IMR-90 (cell line): ENCODE data around the gene OTUD4. TPM values are rescaled to one million over a fixed set of nuclear protein-coding genes. Genes with fewer than 3 reads are reported as not detected.

Source experiments
- ATAC-seq: fragments of 200-7000 bp; cut with Tn5 transposase; 2 replicates; pipeline ENCODE4 v1.9.1; 2020; ENCODE audit warnings: low read depth, mild to moderate bottlenecking, moderate library complexity
- BruUV-seq: library from RNA; stranded (reverse); fragments of 400-500 nt; replicated peaks from 2 replicates; lab custom pipeline; 2021; lab: Mats Ljungman, UMichigan
- CTCF ChIA-PET: fragments of 300-600 bp; formaldehyde crosslinking; extraction: SDS; loops from one replicate; lab custom pipeline; 2021; ENCODE audit warnings: antibody characterized with exemption; lab: Yijun Ruan, JAX
- POLR2A ChIA-PET: fragments of 300-600 bp; sonication (Branson Sonifier 250); formaldehyde crosslinking; loops from one replicate; lab custom pipeline; 2022; ENCODE audit warnings: antibody characterized with exemption; ENCODE audit not compliant: unreplicated experiment; lab: Charles Lee
- DNase-seq: peaks from one replicate; pipeline ENCODE4 v3.0.0; 2013
- H2AFZ ChIP-seq: replicated peaks from 2 replicates; pipeline ENCODE3; 2013; ENCODE audit warnings: low read length, mild to moderate bottlenecking; ENCODE audit not compliant: poor library complexity
- H2AK5ac ChIP-seq: 2 replicates; pipeline ENCODE4 v1.6.1; 2013; ENCODE audit warnings: low read depth, low read length, inconsistent platforms
- H2AK9ac ChIP-seq: replicated peaks from 2 replicates; pipeline ENCODE3; 2013; ENCODE audit warnings: mild to moderate bottlenecking, low read depth, low read length, moderate library complexity; ENCODE audit not compliant: poor library complexity
- H2BK120ac ChIP-seq: 2 replicates; pipeline ENCODE4 v1.6.1; 2013; ENCODE audit warnings: low read depth, low read length, inconsistent platforms
- H2BK15ac ChIP-seq: 3 replicates; pipeline ENCODE4 v1.6.1; 2013; ENCODE audit warnings: low read depth, low read length, inconsistent platforms
- H2BK20ac ChIP-seq: 2 replicates; pipeline ENCODE4 v1.6.1; 2013; ENCODE audit warnings: low read depth, mild to moderate bottlenecking, inconsistent platforms, low read length, moderate library complexity
- H2BK5ac ChIP-seq: 2 replicates; pipeline ENCODE4 v1.6.1; 2013; ENCODE audit warnings: mild to moderate bottlenecking, low read depth, low read length, inconsistent platforms; ENCODE audit not compliant: poor library complexity, severe bottlenecking
- H3K14ac ChIP-seq: replicated peaks from 2 replicates; pipeline ENCODE4 v1.6.1; 2013; ENCODE audit warnings: low read depth, low read length, inconsistent platforms
- H3K18ac ChIP-seq: 2 replicates; pipeline ENCODE4 v1.6.1; 2013; ENCODE audit warnings: low read depth, low read length, control low read depth
- H3K23ac ChIP-seq: 2 replicates; pipeline ENCODE4 v1.6.1; 2013; ENCODE audit warnings: low read depth, low read length, inconsistent platforms
- H3K27ac ChIP-seq: 2 replicates; pipeline ENCODE4 v1.5.1; 2013; ENCODE audit warnings: mild to moderate bottlenecking, control low read depth, low read length; ENCODE audit not compliant: insufficient read depth
- H3K27me3 ChIP-seq: 2 replicates; pipeline ENCODE4 v1.6.1; 2013; ENCODE audit warnings: low read length; ENCODE audit not compliant: control insufficient read depth, insufficient read depth
- H3K36me3 ChIP-seq: 2 replicates; pipeline ENCODE4 v1.6.1; 2013; ENCODE audit warnings: low read length, mixed read lengths; ENCODE audit not compliant: control insufficient read depth, insufficient read depth
- H3K4ac ChIP-seq: 2 replicates; pipeline ENCODE4 v1.6.1; 2013; ENCODE audit warnings: low read depth, low read length, inconsistent platforms
- H3K4me1 ChIP-seq: 2 replicates; pipeline ENCODE4 v1.6.1; 2013; ENCODE audit warnings: low read length, mixed read lengths; ENCODE audit not compliant: control insufficient read depth, insufficient read depth
- H3K4me2 ChIP-seq: 2 replicates; pipeline ENCODE4 v1.6.1; 2013; ENCODE audit warnings: low read depth, mild to moderate bottlenecking, control low read depth, low read length, moderate library complexity
- H3K4me3 ChIP-seq: 2 replicates; pipeline ENCODE4 v1.5.1; 2013; ENCODE audit warnings: low read depth, mild to moderate bottlenecking, control low read depth, low read length, moderate library complexity; ENCODE audit not compliant: insufficient read depth
- H3K56ac ChIP-seq: 2 replicates; pipeline ENCODE4 v1.6.1; 2013; ENCODE audit warnings: low read length, inconsistent platforms; ENCODE audit not compliant: insufficient read depth; ENCODE audit errors: extremely low read depth
- H3K79me1 ChIP-seq, 2 experiments: 2 replicates each; pipeline ENCODE4 v1.6.1; 2013; ENCODE audit warnings: low read length in 2 of 2, inconsistent platforms in 1 of 2, low read depth in 1 of 2
- H3K9ac ChIP-seq: 2 replicates; pipeline ENCODE4 v1.6.1; 2013; ENCODE audit warnings: low read depth, low read length, control low read depth
- H3K9me1 ChIP-seq: 2 replicates; pipeline ENCODE4 v1.6.1; 2013; ENCODE audit warnings: low read length, inconsistent platforms; ENCODE audit not compliant: insufficient read depth
- H3K9me3 ChIP-seq: 2 replicates; pipeline ENCODE4 v1.6.1; 2013; ENCODE audit warnings: low read length; ENCODE audit not compliant: control insufficient read depth, insufficient read depth
- H4K20me1 ChIP-seq: 2 replicates; pipeline ENCODE4 v1.6.1; 2013; ENCODE audit warnings: low read length, inconsistent platforms; ENCODE audit not compliant: insufficient read depth
- H4K5ac ChIP-seq: 2 replicates; pipeline ENCODE4 v1.6.1; 2013; ENCODE audit warnings: mild to moderate bottlenecking, low read depth, low read length, control low read depth
- H4K8ac ChIP-seq, 2 experiments: 2 replicates each; pipeline ENCODE4 v1.6.1; 2013; ENCODE audit warnings: low read depth in 2 of 2, low read length in 2 of 2, control low read depth in 1 of 2, inconsistent platforms in 1 of 2
- H4K91ac ChIP-seq: 2 replicates; pipeline ENCODE4 v1.6.1; 2013; ENCODE audit warnings: low read depth, low read length, inconsistent platforms; ENCODE audit not compliant: insufficient read depth
- FOS ChIP-seq: fragments of 150-350 bp; IDR thresholded peaks from 2 replicates; pipeline ENCODE4 v1.6.1; 2016; ENCODE audit warnings: low read depth, low read length
- MXI1 ChIP-seq: IDR thresholded peaks from 2 replicates; pipeline ENCODE4 v1.6.1; 2012; ENCODE audit warnings: low read depth, mild to moderate bottlenecking, low read length, moderate library complexity, borderline replicate concordance
- SMC3 ChIP-seq: fragments of 150-350 bp; IDR thresholded peaks from 2 replicates; pipeline ENCODE4 v1.6.1; 2016; ENCODE audit warnings: low read depth, mild to moderate bottlenecking, antibody characterized with exemption, low read length, moderate library complexity
- WGBS, 2 experiments: methylation state at CpG; one replicate each; pipeline versions ENCODE4 v1.1.5 to v1.1.7; 2013; ENCODE audit warnings: missing lambda C conversion rate in 2 of 2; ENCODE audit not compliant: insufficient read length in 1 of 2; ENCODE audit errors: extremely low coverage in 2 of 2; 5-methylcytosine and 5-hydroxymethylcytosine counted together
- dilution Hi-C: fragments of 300-500 bp; cut with HindIII; formaldehyde crosslinking; loops from one replicate; pipeline ENCODE4 v1.14.3; 2018; ENCODE audit warnings: low sequenced_read_pairs; ENCODE audit not compliant: unreplicated experiment
- in situ Hi-C: fragments of 300-500 bp; cut with MboI; formaldehyde crosslinking; loops from 3 replicates; pipeline ENCODE4 v1.14.3; 2019; ENCODE audit warnings: low sequenced_read_pairs, inconsistent platforms, mixed read lengths
- intact Hi-C: fragments of 100-400 bp; cut with micrococcal nuclease; formaldehyde crosslinking; loops from 2 replicates; pipeline ENCODE4 v1.10.0; 2022
- polyA plus RNA-seq, 3 experiments: library from polyadenylated mRNA; depleted of rRNA; stranded (reverse); fragments of >200 nt; gene quantifications; 2 replicates each; pipeline ENCODE4 v1.2.3, GENCODE V29; 2012; ENCODE audit warnings: low replicate concordance in 1 of 3
- total RNA-seq: library from RNA; depleted of rRNA; stranded (reverse); fragments of >200 nt; gene quantifications from 2 replicates; pipeline ENCODE4 v1.2.3, GENCODE V29; 2012

Gene OTUD4
- total and polyA plus RNA-seq, 2 of the 4 experiments (the other 2 are of a cell fraction) = 11.0 to 12.4 TPM

DNA sequence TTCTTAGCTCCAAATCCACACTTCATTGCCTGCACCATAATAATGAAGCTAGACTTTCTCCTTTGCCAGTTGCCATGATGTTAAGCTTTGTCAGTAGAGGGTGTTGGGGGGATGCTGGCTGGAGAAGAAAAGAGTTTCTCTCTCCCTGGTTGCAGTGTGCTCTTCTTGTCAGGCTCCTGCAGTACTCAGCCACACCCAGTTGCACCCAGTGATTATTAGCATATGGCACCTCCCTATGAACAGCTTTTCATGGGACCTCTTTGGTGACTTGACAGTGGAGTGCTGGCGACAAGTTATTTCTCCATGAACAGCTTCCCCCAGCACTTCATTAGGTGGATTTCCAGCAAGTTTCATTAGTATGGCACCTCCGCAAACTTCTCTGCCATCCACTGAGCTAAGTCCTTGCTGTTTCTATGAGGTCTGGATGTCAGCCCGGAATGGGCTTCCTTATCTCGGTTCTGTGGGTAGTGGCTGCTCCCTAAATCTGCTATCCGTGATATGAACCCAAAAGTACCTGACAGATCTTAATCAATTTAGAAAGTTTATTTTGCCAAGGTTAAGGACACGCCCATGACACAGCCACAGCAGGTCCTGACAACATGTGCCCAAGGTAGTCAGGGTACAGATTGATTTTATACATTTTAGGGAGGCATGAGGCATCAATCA, 18.8 kb upstream of the OTUD4 start:
- Histone ChIP-seq H4K20me1 (no peaks in the 10 kb centered on the region), H3K23ac (no peak overlapping the region), H3K9ac (no peak overlapping the region), H2BK20ac (no peak overlapping the region), H3K56ac (no peak overlapping the region), H3K14ac (no peak overlapping the region), H3K9me1 (no peaks in the 10 kb centered on the region), H4K8ac (no peak overlapping the region), H2AK9ac (no peak overlapping the region), H3K18ac (no peak overlapping the region), H3K79me1 (no peaks in the 10 kb centered on the region), H3K4me1 (no peaks in the 10 kb centered on the region), H2BK15ac (no peak overlapping the region), H3K36me3 (no peaks in the 10 kb centered on the region), H2BK5ac (no peak overlapping the region), H3K9me3 (no peaks in the 10 kb centered on the region), H3K4ac (no peak overlapping the region), H3K4me3 (no peak overlapping the region), H2BK120ac (no peak overlapping the region), H3K4me2 (no peak overlapping the region), H3K27me3 (peaks cover 2% of the 10 kb centered on the region; the same call in 1 of the 2 replicates), H4K91ac (no peak overlapping the region), H4K5ac (no peak overlapping the region), H3K27ac (no peak overlapping the region), H2AK5ac (no peak overlapping the region), H2AFZ (no peak overlapping the region)
- dilution Hi-C loops (no loop called here), in situ Hi-C loops (no loop called here), intact Hi-C loops (no loop called here)
- DNase-seq (no peak), ATAC-seq (no peak)
- CTCF ChIA-PET = interaction anchor here (1.2 kb wide), 1 partner anchor 17 kb away, joined by 3 read pairs; no protein-coding TSS in a partner anchor
- POLR2A ChIA-PET = no interaction called here
- no peak for TF ChIP-seq MXI1
- TF ChIP-seq FOS = no peak
- no peak for TF ChIP-seq SMC3
- 85% methylated on average over 4 of the region's 6 CpGs; no CpG with 5 or more reads in 1 of the 2 experiments for WGBS, 2 experiments
- no TSS peak for BruUV-seq
